Mesenchymal stem cell (in vitro differentiated cells and primary cell): ENCODE measurements around the gene DPYSL4.

ENCODE experiments used
- DNase-seq: peaks from one replicate; pipeline ENCODE4 v3.0.0-alpha.2; 2013
- H2AFZ ChIP-seq: one replicate; pipeline ENCODE4 v1.6.1; 2013; ENCODE audit warnings: low read depth, mild to moderate bottlenecking, control low read depth, inconsistent platforms, low read length, moderate library complexity
- H2AK5ac ChIP-seq: 2 replicates; pipeline ENCODE4 v1.6.1; 2013; ENCODE audit warnings: low read length, moderate library complexity, mild to moderate bottlenecking, inconsistent platforms; ENCODE audit not compliant: severe bottlenecking
- H2BK120ac ChIP-seq: one replicate; pipeline ENCODE4 v1.6.1; 2013; ENCODE audit warnings: low read depth, mild to moderate bottlenecking, inconsistent platforms, low read length, moderate library complexity
- H2BK12ac ChIP-seq, 2 experiments: one replicate each; pipeline ENCODE4 v1.6.1; 2013; ENCODE audit warnings: inconsistent platforms in 2 of 2, low read length in 2 of 2, mild to moderate bottlenecking in 2 of 2, moderate library complexity in 2 of 2, control low read depth in 1 of 2
- H2BK15ac ChIP-seq: one replicate; pipeline ENCODE4 v1.6.1; 2013; ENCODE audit warnings: mild to moderate bottlenecking, low read depth, inconsistent platforms; ENCODE audit not compliant: poor library complexity, severe bottlenecking
- H2BK5ac ChIP-seq: 2 replicates; pipeline ENCODE4 v1.6.1; 2013; ENCODE audit warnings: low read depth, mild to moderate bottlenecking, low read length, control low read depth, inconsistent platforms; ENCODE audit not compliant: poor library complexity, severe bottlenecking
- H3K14ac ChIP-seq, 2 experiments: one replicate each; pipeline ENCODE4 v1.6.1; 2013; ENCODE audit warnings: inconsistent platforms in 2 of 2, low read length in 2 of 2, control low read depth in 1 of 2, mild to moderate bottlenecking in 1 of 2, moderate library complexity in 1 of 2
- H3K18ac ChIP-seq, 2 experiments: one replicate each; pipeline ENCODE4 v1.6.1; 2013; ENCODE audit warnings: inconsistent platforms in 2 of 2, low read length in 2 of 2, control low read depth in 1 of 2, low read depth in 1 of 2, mild to moderate bottlenecking in 1 of 2
- H3K23ac ChIP-seq, 2 experiments: one replicate each; pipeline ENCODE4 v1.6.1; 2013; ENCODE audit warnings: inconsistent platforms in 2 of 2, low read length in 2 of 2, mild to moderate bottlenecking in 2 of 2, moderate library complexity in 2 of 2, control low read depth in 1 of 2
- H3K27ac ChIP-seq: 2 replicates; pipeline ENCODE4 v1.5.1; 2013; ENCODE audit warnings: mild to moderate bottlenecking, moderate library complexity, low read length, control low read depth, inconsistent platforms; ENCODE audit not compliant: poor library complexity, severe bottlenecking
- H3K27me3 ChIP-seq, 2 experiments: 2 replicates each; pipeline versions ENCODE4 v1.6.1 to v1.7.0; 2013; ENCODE audit warnings: low read length in 2 of 2, mild to moderate bottlenecking in 2 of 2, moderate library complexity in 2 of 2, control low read depth in 1 of 2, inconsistent platforms in 1 of 2; ENCODE audit not compliant: control insufficient read depth in 1 of 2, insufficient read depth in 1 of 2
- H3K36me3 ChIP-seq, 2 experiments: 2 replicates each; pipeline versions ENCODE4 v1.6.1 to v1.7.0; 2013; ENCODE audit warnings: low read length in 2 of 2, control low read depth in 1 of 2, inconsistent platforms in 1 of 2, low read depth in 1 of 2, mild to moderate bottlenecking in 1 of 2; ENCODE audit not compliant: insufficient read depth in 2 of 2, control insufficient read depth in 1 of 2
- H3K4ac ChIP-seq, 2 experiments: one replicate each; pipeline ENCODE4 v1.6.1; 2013; ENCODE audit warnings: inconsistent platforms in 2 of 2, low read length in 2 of 2, mild to moderate bottlenecking in 2 of 2, moderate library complexity in 2 of 2, control low read depth in 1 of 2, low read depth in 1 of 2
- H3K4me1 ChIP-seq: 2 replicates; pipeline ENCODE4 v1.6.1; 2013; ENCODE audit warnings: low read depth, low read length, control low read depth; ENCODE audit not compliant: control insufficient read depth, insufficient read depth
- H3K4me2 ChIP-seq: 2 replicates; pipeline ENCODE4 v1.6.1; 2013; ENCODE audit warnings: low read length, mild to moderate bottlenecking, inconsistent platforms; ENCODE audit not compliant: poor library complexity, severe bottlenecking
- H3K4me3 ChIP-seq, 2 experiments: 2 replicates each; pipeline versions ENCODE4 v1.5.1 to v1.7.0; 2013; ENCODE audit warnings: low read length in 2 of 2, mild to moderate bottlenecking in 2 of 2, control low read depth in 1 of 2, low read depth in 1 of 2; ENCODE audit not compliant: insufficient read depth in 1 of 2
- H3K79me1 ChIP-seq: replicated peaks from 2 replicates; pipeline ENCODE4 v1.6.1; 2013; ENCODE audit warnings: mild to moderate bottlenecking, control low read depth, low read length, inconsistent platforms; ENCODE audit not compliant: poor library complexity, severe bottlenecking
- H3K9ac ChIP-seq: 2 replicates; pipeline ENCODE4 v1.7.0; 2013; ENCODE audit warnings: mild to moderate bottlenecking, low read length, moderate library complexity
- H3K9me3 ChIP-seq: 2 replicates; pipeline ENCODE4 v1.7.0; 2013; ENCODE audit warnings: mild to moderate bottlenecking, low read length; ENCODE audit not compliant: control insufficient read depth
- H4K8ac ChIP-seq: one replicate; pipeline ENCODE4 v1.6.1; 2013; ENCODE audit warnings: inconsistent platforms, mild to moderate bottlenecking, low read length, moderate library complexity
- H4K91ac ChIP-seq: one replicate; pipeline ENCODE4 v1.6.1; 2013; ENCODE audit warnings: mild to moderate bottlenecking, low read length, inconsistent platforms
- WGBS: methylation state at CpG from one replicate; pipeline ENCODE4 v1.1.7; 2013; ENCODE audit warnings: mixed read lengths; 5-methylcytosine and 5-hydroxymethylcytosine counted together

DPYSL4 gene

GRCh38 chr10:132225073-132225848, 38.5 kb downstream of the DPYSL4 start:
- no peaks in the 10 kb centered on the region for H3K27me3 ChIP-seq
- H3K23ac ChIP-seq: no peak overlapping the region
- no peak overlapping the region for H2BK5ac ChIP-seq
- H3K79me1 ChIP-seq: no peaks in the 10 kb centered on the region
- WGBS: 91% methylated on average over 23 of the region's 25 CpGs
- no peak overlapping the region for H3K9ac ChIP-seq
- H2BK15ac ChIP-seq: no peak overlapping the region
- H4K91ac ChIP-seq: no peak overlapping the region
- H4K8ac ChIP-seq: no peak overlapping the region
- no peak overlapping the region for H2BK12ac ChIP-seq
- no peak for DNase-seq
- no peak overlapping the region for H3K27ac ChIP-seq
- H3K14ac ChIP-seq: no peak overlapping the region
- no peak overlapping the region for H3K4me3 ChIP-seq
- H3K4ac ChIP-seq: no peak overlapping the region
- no peak overlapping the region for H3K18ac ChIP-seq
- H3K9me3 ChIP-seq: no peaks in the 10 kb centered on the region
- peaks cover 4 to 12% of the 10 kb centered on the region in 2 experiments for H3K36me3 ChIP-seq
- no peak overlapping the region for H2AK5ac ChIP-seq
- no peak overlapping the region for H3K4me2 ChIP-seq
- H3K4me1 ChIP-seq: peaks cover 15% of the 10 kb centered on the region
- no peak overlapping the region for H2AFZ ChIP-seq
- H2BK120ac ChIP-seq: no peak overlapping the region

DNA sequence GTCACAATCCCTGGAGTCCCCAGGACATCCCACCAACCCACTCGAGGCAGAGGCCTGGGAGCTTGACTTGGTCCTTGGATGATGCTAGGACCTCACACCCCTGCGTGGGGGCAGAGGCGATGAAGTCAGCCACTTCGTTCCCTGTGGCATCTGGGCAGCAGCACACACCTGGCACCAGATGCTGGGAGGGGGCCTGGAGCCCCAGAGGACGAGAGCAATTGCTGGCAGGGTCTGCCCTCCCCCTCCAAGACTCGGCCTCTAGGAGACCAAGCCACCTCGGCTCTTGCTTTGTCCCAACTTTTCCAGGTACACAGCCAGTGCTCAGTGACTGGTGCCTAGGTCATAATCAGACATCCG, 39.1 kb downstream of the DPYSL4 start:
- no peak overlapping the region for H3K27ac ChIP-seq
- H3K14ac ChIP-seq: no peak overlapping the region

DNA sequence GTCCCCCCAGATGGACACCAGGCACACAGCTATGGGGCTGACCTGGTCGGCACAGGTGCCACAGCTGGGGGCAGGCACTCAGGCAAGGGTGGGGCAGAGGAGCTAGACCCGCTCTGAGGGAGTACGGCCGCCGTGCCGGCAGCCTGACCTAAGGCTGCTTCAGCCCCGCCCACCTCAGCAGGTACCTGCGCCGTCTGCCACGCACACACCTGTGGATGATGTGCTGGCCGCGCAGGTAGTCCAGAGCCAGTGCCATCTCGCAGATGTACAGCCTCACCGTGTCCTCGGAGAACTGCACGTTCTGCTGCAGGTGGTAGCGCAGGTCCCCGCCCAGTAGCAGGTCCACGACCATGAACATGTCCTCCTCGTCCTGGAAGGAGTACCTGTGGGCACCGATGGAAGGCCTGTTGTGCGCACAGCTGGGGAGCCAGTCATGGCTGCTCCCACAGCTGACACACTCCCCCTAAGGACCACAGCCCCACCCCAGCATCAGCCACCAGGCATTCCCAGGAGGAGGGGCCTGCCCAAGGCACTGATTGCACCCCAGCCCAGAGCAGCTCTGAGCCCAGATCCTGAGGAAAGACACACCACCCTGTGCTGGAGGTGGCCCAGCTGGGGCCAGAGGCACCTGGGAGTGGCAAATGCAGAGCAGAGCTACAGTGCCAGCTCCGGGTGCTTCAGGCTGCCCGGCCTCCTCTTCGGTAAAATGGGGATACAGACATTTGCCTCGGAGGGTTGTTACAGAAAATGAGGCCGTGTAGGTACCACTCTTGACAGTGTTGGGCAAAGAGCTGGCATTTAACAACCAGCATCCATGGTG, 40.0 kb downstream of the DPYSL4 start:
- Histone ChIP-seq H3K9me3 (no peaks in the 10 kb centered on the region), H3K18ac (no peak overlapping the region), H3K79me1 (no peaks in the 10 kb centered on the region)

More for the DNA sequence above, 39.1 kb downstream of the DPYSL4 start:
- Histone ChIP-seq H2BK12ac (no peak overlapping the region), H4K91ac (no peak overlapping the region), H2AK5ac (no peak overlapping the region), H3K36me3 (peaks cover 4 to 12% of the 10 kb centered on the region in 2 experiments), H3K4me2 (no peak overlapping the region), H3K23ac (no peak overlapping the region), H3K4me1 (peaks cover 15% of the 10 kb centered on the region), H2BK120ac (no peak overlapping the region), H3K79me1 (no peaks in the 10 kb centered on the region), H2BK5ac (no peak overlapping the region), H2BK15ac (no peak overlapping the region), H3K27me3 (no peaks in the 10 kb centered on the region), H3K4ac (no peak overlapping the region), H3K9ac (no peak overlapping the region), H2AFZ (no peak overlapping the region), H4K8ac (no peak overlapping the region), H3K18ac (no peak overlapping the region), H3K9me3 (no peaks in the 10 kb centered on the region), H3K4me3 (no peak overlapping the region)
- 79% methylated on average over 8 of the region's 8 CpGs for WGBS
- no peak for DNase-seq

DNA sequence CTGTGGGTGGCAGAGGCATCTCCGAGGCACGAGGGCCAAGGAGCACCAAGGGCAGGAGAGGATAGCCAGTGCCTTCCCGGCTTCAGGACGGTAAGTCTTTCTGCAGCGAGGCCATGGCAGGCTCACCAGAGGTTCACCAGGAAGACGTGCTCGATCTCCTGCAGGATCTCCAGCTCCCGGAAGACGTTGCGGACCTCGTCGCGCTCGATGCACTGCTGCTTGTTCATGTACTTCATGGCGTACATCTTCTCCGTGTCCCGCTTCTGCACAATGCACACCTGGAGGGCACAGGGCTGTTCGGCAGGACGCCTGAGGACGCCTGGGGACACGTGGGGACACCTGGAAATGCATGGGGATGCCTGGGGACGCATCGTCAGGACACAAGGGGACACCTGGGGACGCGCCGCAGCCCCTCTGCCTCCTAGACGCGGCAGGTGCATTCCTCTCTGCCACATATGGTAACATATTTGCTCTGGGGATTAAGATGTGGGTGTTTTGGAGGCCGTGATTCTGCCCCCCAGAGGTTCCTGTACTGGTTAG, 41.2 kb downstream of the DPYSL4 start:
- Histone ChIP-seq H4K8ac (no peak overlapping the region), H3K9ac (no peak overlapping the region), H2BK15ac (no peak overlapping the region), H4K91ac (no peak overlapping the region), H2AFZ (no peak overlapping the region), H3K4me3 (no peak overlapping the region), H3K4ac (no peak overlapping the region), H3K9me3 (no peaks in the 10 kb centered on the region), H2BK5ac (no peak overlapping the region), H3K36me3 (peaks cover 4 to 8% of the 10 kb centered on the region in 2 experiments), H2BK120ac (no peak overlapping the region), H3K27me3 (no peaks in the 10 kb centered on the region), H3K14ac (no peak overlapping the region), H3K79me1 (no peaks in the 10 kb centered on the region), H2BK12ac (no peak overlapping the region), H3K4me1 (peaks cover 12% of the 10 kb centered on the region), H3K4me2 (no peak overlapping the region), H3K23ac (no peak overlapping the region), H3K27ac (no peak overlapping the region), H2AK5ac (no peak overlapping the region), H3K18ac (no peak overlapping the region)
- WGBS: 93% methylated on average over 29 of the region's 29 CpGs
- no peak for DNase-seq

More for the DNA sequence above, 40.0 kb downstream of the DPYSL4 start:
- H3K14ac ChIP-seq: no peak overlapping the region
- no peak overlapping the region for H4K91ac ChIP-seq
- no peak overlapping the region for H3K4ac ChIP-seq
- H3K36me3 ChIP-seq: peaks cover 4 to 12% of the 10 kb centered on the region in 2 experiments
- H3K9ac ChIP-seq: no peak overlapping the region
- no peak overlapping the region for H2BK12ac ChIP-seq
- H2BK120ac ChIP-seq: no peak overlapping the region
- no peak overlapping the region for H3K27ac ChIP-seq
- H3K4me2 ChIP-seq: no peak overlapping the region
- no peaks in the 10 kb centered on the region for H3K27me3 ChIP-seq
- no peak overlapping the region for H2BK5ac ChIP-seq
- 94% methylated on average over 27 of the region's 27 CpGs for WGBS
- H3K4me3 ChIP-seq: no peak overlapping the region
- peaks cover 15% of the 10 kb centered on the region for H3K4me1 ChIP-seq
- no peak overlapping the region for H2AK5ac ChIP-seq
- H4K8ac ChIP-seq: no peak overlapping the region
- H3K23ac ChIP-seq: no peak overlapping the region
- no peak overlapping the region for H2BK15ac ChIP-seq
- no peak for DNase-seq
- no peak overlapping the region for H2AFZ ChIP-seq
